CD14-positive monocyte (primary cell): ENCODE results near the gene BSN. TPM values are rescaled to one million over a fixed set of nuclear protein-coding genes. Genes with fewer than 3 reads are reported as not detected.
A peak's percentile ranks its signal among the peaks of the same experiment; 100 is the strongest.

Experiments
- DNase-seq, 3 donors: peaks; one replicate each; pipeline ENCODE4 v3.0.0-alpha.2; 2011 to 2022
- H2AFZ ChIP-seq: 2 replicates; pipeline ENCODE4 v1.6.0; 2012; ENCODE audit warnings: mild to moderate bottlenecking, low read depth, low read length, inconsistent platforms; ENCODE audit not compliant: insufficient read depth, poor library complexity, severe bottlenecking
- H3K27ac ChIP-seq, 2 donors: 1 replicate in 1 of 2; 2 replicates in 1 of 2; pipeline ENCODE4 v1.5.1; 2012 to 2013; ENCODE audit warnings: low read length in 2 of 2, control low read depth in 1 of 2, inconsistent platforms in 1 of 2, low read depth in 1 of 2, mild to moderate bottlenecking in 1 of 2
- H3K27me3 ChIP-seq, 2 donors: one replicate each; pipeline versions ENCODE4 v1.6.0 to v1.6.1; 2011 to 2013; ENCODE audit warnings: low read length in 2 of 2; ENCODE audit not compliant: control insufficient read depth in 2 of 2, insufficient read depth in 2 of 2
- H3K36me3 ChIP-seq, 2 donors: replicated peaks in 1 of 2; 1 replicate in 1 of 2; 2 replicates in 1 of 2; pipeline versions ENCODE4 v1.5.1 to v1.6.1; 2012 to 2013; ENCODE audit warnings: low read length in 2 of 2, control low read depth in 1 of 2, inconsistent platforms in 1 of 2, mild to moderate bottlenecking in 1 of 2; ENCODE audit not compliant: insufficient read depth in 2 of 2, control insufficient read depth in 1 of 2
- H3K4me1 ChIP-seq, 2 donors: 1 replicate in 1 of 2; 2 replicates in 1 of 2; pipeline versions ENCODE4 v1.5.1 to v1.6.1; 2012 to 2013; ENCODE audit warnings: low read length in 2 of 2, control low read depth in 1 of 2, inconsistent platforms in 1 of 2, mild to moderate bottlenecking in 1 of 2, moderate library complexity in 1 of 2; ENCODE audit not compliant: insufficient read depth in 2 of 2, control insufficient read depth in 1 of 2
- H3K4me2 ChIP-seq: replicated peaks from 2 replicates; pipeline ENCODE3; 2012; ENCODE audit warnings: low read length, moderate library complexity, mild to moderate bottlenecking; ENCODE audit not compliant: poor library complexity, severe bottlenecking; ENCODE audit errors: extremely low read depth
- H3K4me3 ChIP-seq, 3 experiments: fragments of 200-600 bp in 1 of 3; sonication (generic) in 1 of 3; replicated peaks in 1 of 3; 1 replicate in 2 of 3; 2 replicates in 1 of 3; pipeline ENCODE4 v1.5.1; 2011 to 2013; ENCODE audit warnings: low read length in 3 of 3, mild to moderate bottlenecking in 3 of 3, control low read depth in 2 of 3, low read depth in 2 of 3, inconsistent platforms in 1 of 3, moderate library complexity in 1 of 3
- H3K79me2 ChIP-seq: 2 replicates; pipeline ENCODE4 v1.6.0; 2012; ENCODE audit warnings: mild to moderate bottlenecking, control low read depth, inconsistent platforms, low read length, moderate library complexity; ENCODE audit not compliant: insufficient read depth
- H3K9ac ChIP-seq: 2 replicates; pipeline ENCODE4 v1.6.0; 2017; ENCODE audit warnings: low read length, mild to moderate bottlenecking; ENCODE audit not compliant: insufficient read depth, poor library complexity, severe bottlenecking
- H3K9me3 ChIP-seq, 2 donors: replicated peaks in 1 of 2; 1 replicate in 1 of 2; 2 replicates in 1 of 2; pipeline versions ENCODE4 v1.5.1 to v1.6.1; 2012 to 2013; ENCODE audit warnings: low read length in 2 of 2, control low read depth in 1 of 2; ENCODE audit not compliant: control insufficient read depth in 1 of 2, insufficient read depth in 1 of 2
- H4K20me1 ChIP-seq: 2 replicates; pipeline ENCODE4 v1.6.0; 2012; ENCODE audit warnings: mild to moderate bottlenecking, low read length, control low read depth, moderate library complexity; ENCODE audit not compliant: insufficient read depth
- H3K27ac Mint-ChIP-seq, 7 donors: one replicate each; pipeline ENCODE4 v1.8.0; 2020; ENCODE audit warnings: mild to moderate bottlenecking in 7 of 7, mixed read lengths in 7 of 7, moderate library complexity in 6 of 7, inconsistent platforms in 2 of 7
- H3K27me3 Mint-ChIP-seq, 3 donors: one replicate each; pipeline ENCODE4 v1.8.0; 2021 to 2022; ENCODE audit warnings: low read depth in 3 of 3, mild to moderate bottlenecking in 3 of 3, mixed read lengths in 3 of 3, moderate library complexity in 3 of 3, inconsistent platforms in 1 of 3
- H3K36me3 Mint-ChIP-seq, 2 donors: one replicate each; pipeline ENCODE4 v1.8.0; 2020; ENCODE audit warnings: mixed read lengths in 2 of 2, inconsistent platforms in 1 of 2, mild to moderate bottlenecking in 1 of 2
- H3K4me1 Mint-ChIP-seq: one replicate; pipeline ENCODE4 v1.8.0; 2020; ENCODE audit warnings: mild to moderate bottlenecking, mixed read lengths
- H3K4me3 Mint-ChIP-seq, 2 donors: one replicate each; pipeline ENCODE4 v1.8.0; 2020; ENCODE audit warnings: mild to moderate bottlenecking in 2 of 2, mixed read lengths in 2 of 2, moderate library complexity in 1 of 2
- H3K9me3 Mint-ChIP-seq, 7 donors: one replicate each; pipeline ENCODE4 v1.8.0; 2020 to 2022; ENCODE audit warnings: mixed read lengths in 7 of 7, mild to moderate bottlenecking in 6 of 7, moderate library complexity in 6 of 7, inconsistent platforms in 2 of 7
- CTCF ChIP-seq: fragments of 200-600 bp; IDR thresholded peaks from one replicate; pipeline ENCODE4 v1.8.0; 2022; ENCODE audit warnings: antibody characterized with exemption, mild to moderate bottlenecking
- WGBS: methylation state at CpG from one replicate; pipeline ENCODE4 v1.1.5; 2013; ENCODE audit warnings: missing lambda C conversion rate; ENCODE audit not compliant: insufficient coverage; 5-methylcytosine and 5-hydroxymethylcytosine counted together
- intact Hi-C, 2 donors: fragments of 100-400 bp; cut with micrococcal nuclease; formaldehyde crosslinking; loops; one replicate each; pipeline versions ENCODE4 v1.15.0 to v1.15.1; 2023
- polyA plus RNA-seq, 3 donors: library from polyadenylated mRNA; depleted of rRNA in 1 of 3; unstranded in 2 of 3; stranded (reverse) in 1 of 3; fragments of 300-500 nt in 2 of 3; fragments of >200 nt in 1 of 3; fragmentation: Illumina TruSeq in 2 of 3; gene quantifications; 1 replicate in 2 of 3; 2 replicates in 1 of 3; pipeline ENCODE4 v1.2.3, GENCODE V29; 2012 to 2021

Gene BSN
- polyA plus RNA-seq, 3 donors: not detected

- H3K4me3 Mint-ChIP-seq: no peak overlapping the region
- no peak overlapping the region for H3K27ac ChIP-seq
- no peak overlapping the region for H3K4me3 ChIP-seq
- H3K36me3 ChIP-seq: peaks cover 11 to 38% of the 10 kb centered on the region in 2 donors
- intact Hi-C loops: no loop called here
- H3K27me3 Mint-ChIP-seq: no peaks in the 10 kb centered on the region
- no peak for DNase-seq
- H3K36me3 Mint-ChIP-seq: peaks cover 44 to 58% of the 10 kb centered on the region in 2 donors
- H3K9ac ChIP-seq: no peak overlapping the region
- peaks cover 14% of the 10 kb centered on the region for H3K4me1 Mint-ChIP-seq
- 100% methylated on average over 2 of the region's 5 CpGs for WGBS
- TF ChIP-seq CTCF: no peak
- no peaks in the 10 kb centered on the region for H3K27me3 ChIP-seq
- H3K27ac Mint-ChIP-seq: peak overlapping the region in 2 of 7 donors; percentile 47 to 69
- H3K79me2 ChIP-seq: no peaks in the 10 kb centered on the region
- no peak overlapping the region for H3K4me2 ChIP-seq
- H2AFZ ChIP-seq: no peak overlapping the region
- peaks cover 12% of the 10 kb centered on the region for H4K20me1 ChIP-seq
- no peaks in the 10 kb centered on the region for H3K9me3 Mint-ChIP-seq
- H3K4me1 ChIP-seq: no peaks in the 10 kb centered on the region
- H3K9me3 ChIP-seq: no peaks in the 10 kb centered on the region
These were observed 35.8 kb upstream of the BSN start for GRCh38 chr3:49518441-49518840.

GRCh38 chr3:49519296-49519695 is 35.0 kb upstream of the BSN start:
- H4K20me1 ChIP-seq: peaks cover 20% of the 10 kb centered on the region
- no peaks in the 10 kb centered on the region for H3K4me1 ChIP-seq
- no peak overlapping the region for H3K4me2 ChIP-seq
- no peaks in the 10 kb centered on the region for H3K27me3 Mint-ChIP-seq
- 100% methylated on average over 3 of the region's 6 CpGs for WGBS
- peaks cover 9 to 34% of the 10 kb centered on the region in 2 donors for H3K36me3 ChIP-seq
- no peaks in the 10 kb centered on the region for H3K27me3 ChIP-seq
- no peak overlapping the region for H2AFZ ChIP-seq
- no peak overlapping the region for H3K9ac ChIP-seq
- no peak overlapping the region for H3K4me3 Mint-ChIP-seq
- no peak overlapping the region for H3K27ac Mint-ChIP-seq
- peaks cover 18% of the 10 kb centered on the region for H3K4me1 Mint-ChIP-seq
- H3K4me3 ChIP-seq: no peak overlapping the region
- no peak overlapping the region for H3K27ac ChIP-seq
- no peaks in the 10 kb centered on the region for H3K9me3 ChIP-seq
- TF ChIP-seq CTCF: no peak
- H3K36me3 Mint-ChIP-seq: peaks cover 38 to 52% of the 10 kb centered on the region in 2 donors
- intact Hi-C loops: no loop called here
- H3K79me2 ChIP-seq: no peaks in the 10 kb centered on the region
- H3K9me3 Mint-ChIP-seq: no peaks in the 10 kb centered on the region
- no peak for DNase-seq
